Uterus (tissue), 2 donors: Measurements from ENCODE around the gene BEX4.

Source experiments
- POLR2A ChIP-seq, 2 donors: fragments of 450-650 bp; IDR thresholded peaks; one replicate each; pipeline ENCODE4 v1.6.1; 2016; ENCODE audit warnings: antibody characterized with exemption in 2 of 2, mild to moderate bottlenecking in 1 of 2, moderate library complexity in 1 of 2
- TF ChIP-seq, protein P1 (sequence below), 4 experiments: fragments of 200-600 bp in 2 of 4; fragments of 450-650 bp in 2 of 4; sonication (generic) in 2 of 4; IDR thresholded peaks; one replicate each; pipeline ENCODE4 v1.5.1; 2016 to 2019; ENCODE audit warnings: antibody characterized with exemption in 4 of 4, mild to moderate bottlenecking in 2 of 4, moderate library complexity in 1 of 4

DNA sequence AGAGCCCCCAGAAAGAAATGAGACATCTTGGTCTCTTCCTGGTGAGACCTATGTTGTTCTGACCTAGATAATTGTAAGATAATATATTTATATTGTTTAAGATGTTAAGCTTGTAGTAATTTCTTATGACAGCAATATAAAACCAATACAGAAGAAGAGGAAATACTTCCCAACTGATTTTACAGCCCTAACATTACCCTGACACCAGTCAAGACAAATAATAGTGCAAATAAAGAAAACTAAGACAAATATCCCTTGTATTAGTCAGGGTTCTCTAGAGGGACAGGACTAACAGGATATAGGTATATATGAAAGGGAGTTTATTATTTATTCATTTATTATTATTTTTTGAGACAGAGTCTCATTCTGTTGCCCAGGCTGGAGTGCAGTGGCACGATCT lies 21.4 kb downstream of the BEX4 start:
- TF ChIP-seq, protein P1, sequence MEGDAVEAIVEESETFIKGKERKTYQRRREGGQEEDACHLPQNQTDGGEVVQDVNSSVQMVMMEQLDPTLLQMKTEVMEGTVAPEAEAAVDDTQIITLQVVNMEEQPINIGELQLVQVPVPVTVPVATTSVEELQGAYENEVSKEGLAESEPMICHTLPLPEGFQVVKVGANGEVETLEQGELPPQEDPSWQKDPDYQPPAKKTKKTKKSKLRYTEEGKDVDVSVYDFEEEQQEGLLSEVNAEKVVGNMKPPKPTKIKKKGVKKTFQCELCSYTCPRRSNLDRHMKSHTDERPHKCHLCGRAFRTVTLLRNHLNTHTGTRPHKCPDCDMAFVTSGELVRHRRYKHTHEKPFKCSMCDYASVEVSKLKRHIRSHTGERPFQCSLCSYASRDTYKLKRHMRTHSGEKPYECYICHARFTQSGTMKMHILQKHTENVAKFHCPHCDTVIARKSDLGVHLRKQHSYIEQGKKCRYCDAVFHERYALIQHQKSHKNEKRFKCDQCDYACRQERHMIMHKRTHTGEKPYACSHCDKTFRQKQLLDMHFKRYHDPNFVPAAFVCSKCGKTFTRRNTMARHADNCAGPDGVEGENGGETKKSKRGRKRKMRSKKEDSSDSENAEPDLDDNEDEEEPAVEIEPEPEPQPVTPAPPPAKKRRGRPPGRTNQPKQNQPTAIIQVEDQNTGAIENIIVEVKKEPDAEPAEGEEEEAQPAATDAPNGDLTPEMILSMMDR (IDR thresholded peaks at IDR 0.05): no peak
- TF ChIP-seq POLR2A (IDR thresholded peaks at IDR 0.05): no peak
